GM21526 (cell line): ENCODE measurements around the gene NOL12.

Source experiments
- ATAC-seq: cut with Tn5 transposase; IDR thresholded peaks from one replicate; pipeline ENCODE4 v1.9.1; 2021; ENCODE audit warnings: moderate library complexity; ENCODE audit not compliant: unreplicated experiment, low FRiP score

The NOL12 gene

DNA sequence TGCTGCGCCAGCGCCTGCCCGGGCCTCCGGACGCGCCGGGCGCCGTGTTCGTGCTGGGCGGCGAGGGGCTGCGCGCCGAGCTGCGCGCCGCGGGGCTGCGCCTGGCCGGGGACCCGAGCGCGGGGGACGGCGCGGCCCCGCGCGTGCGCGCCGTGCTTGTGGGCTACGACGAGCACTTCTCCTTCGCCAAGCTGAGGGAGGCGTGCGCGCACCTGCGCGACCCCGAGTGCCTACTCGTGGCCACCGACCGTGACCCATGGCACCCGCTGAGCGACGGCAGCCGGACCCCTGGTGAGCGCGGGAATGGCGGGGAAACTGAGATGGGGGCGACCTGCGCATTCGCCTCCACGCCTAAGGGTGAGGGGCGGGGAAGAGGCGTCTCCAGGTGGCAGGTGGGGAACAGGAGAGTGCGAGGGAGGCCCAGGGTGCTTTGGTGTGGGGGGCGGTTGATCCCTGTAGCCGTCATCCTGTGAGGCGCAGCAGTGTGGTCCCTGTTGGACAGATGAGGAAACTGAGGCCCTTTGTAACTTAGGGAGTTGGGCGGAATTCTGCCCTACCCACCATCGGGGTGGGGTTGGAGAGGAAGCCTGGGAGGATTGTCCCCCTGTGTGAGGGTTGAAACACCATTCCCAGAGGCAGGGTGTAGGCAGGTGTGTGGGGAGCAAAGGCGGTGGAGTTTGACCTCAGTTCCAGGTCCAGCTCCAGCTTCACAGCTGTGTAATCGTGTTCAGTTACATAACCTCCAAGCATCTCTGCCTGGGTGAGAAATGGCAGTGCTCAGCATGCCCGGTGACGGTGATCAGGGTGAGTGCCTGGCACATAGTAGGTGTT is 26.9 kb upstream of the NOL12 start:
- peak; percentile 5 for ATAC-seq

DNA sequence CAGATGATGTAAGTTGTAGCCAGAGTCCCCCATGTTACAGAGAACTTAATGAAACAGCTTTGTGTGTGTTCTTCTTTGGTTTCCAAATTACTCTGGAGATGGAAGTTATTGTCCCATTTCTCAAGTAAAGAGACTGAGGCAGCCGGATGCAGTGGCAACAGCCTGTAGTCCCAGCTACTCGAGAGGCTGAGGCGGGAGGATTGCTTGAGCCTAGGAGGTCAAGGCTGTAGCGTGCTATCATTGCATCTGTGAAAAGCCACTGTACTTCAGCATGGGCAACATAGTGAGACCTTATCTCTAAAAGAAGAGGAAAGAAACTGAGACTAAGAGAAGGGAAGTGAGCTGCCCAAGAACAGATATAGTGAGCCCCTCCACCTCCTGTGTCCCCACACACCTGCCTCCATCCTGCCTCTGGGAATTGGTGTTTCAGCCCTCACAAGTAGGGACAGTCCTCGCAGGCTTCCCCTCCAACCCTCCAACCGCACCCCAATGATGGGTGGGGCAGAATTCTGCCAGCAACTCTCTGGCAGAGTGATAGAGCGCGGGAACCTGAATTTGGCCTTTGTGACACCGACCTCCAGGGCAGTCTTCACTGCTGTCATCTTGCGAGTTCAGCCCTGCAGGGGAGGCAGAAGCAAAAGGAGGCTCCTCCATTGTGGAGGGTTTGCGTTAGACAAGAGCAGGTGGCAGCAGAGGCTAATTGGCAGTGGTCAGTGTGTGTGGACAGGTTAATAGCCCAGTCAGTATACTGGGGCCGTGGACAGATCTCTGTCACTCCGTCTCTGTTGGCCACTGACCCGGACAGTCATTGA is 26.0 kb upstream of the NOL12 start:
- ATAC-seq: no peak

DNA sequence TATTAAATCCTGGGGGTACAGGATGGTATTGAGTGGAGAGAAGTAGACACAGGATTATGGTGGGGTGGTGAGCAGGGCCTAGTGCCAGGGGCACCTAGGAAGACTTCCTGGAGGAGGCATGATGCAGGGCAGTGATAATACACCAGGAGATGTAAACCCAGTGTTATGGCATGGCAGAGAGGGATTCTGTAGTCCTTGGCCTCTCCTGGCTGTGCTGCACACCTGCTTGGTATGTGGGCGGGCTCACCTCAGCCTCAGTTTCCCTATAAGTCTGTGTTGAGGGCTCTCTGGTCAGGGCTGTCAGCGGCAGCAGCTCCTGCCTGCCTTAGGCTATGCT is 25.5 kb upstream of the NOL12 start:
- ATAC-seq: no peak

DNA sequence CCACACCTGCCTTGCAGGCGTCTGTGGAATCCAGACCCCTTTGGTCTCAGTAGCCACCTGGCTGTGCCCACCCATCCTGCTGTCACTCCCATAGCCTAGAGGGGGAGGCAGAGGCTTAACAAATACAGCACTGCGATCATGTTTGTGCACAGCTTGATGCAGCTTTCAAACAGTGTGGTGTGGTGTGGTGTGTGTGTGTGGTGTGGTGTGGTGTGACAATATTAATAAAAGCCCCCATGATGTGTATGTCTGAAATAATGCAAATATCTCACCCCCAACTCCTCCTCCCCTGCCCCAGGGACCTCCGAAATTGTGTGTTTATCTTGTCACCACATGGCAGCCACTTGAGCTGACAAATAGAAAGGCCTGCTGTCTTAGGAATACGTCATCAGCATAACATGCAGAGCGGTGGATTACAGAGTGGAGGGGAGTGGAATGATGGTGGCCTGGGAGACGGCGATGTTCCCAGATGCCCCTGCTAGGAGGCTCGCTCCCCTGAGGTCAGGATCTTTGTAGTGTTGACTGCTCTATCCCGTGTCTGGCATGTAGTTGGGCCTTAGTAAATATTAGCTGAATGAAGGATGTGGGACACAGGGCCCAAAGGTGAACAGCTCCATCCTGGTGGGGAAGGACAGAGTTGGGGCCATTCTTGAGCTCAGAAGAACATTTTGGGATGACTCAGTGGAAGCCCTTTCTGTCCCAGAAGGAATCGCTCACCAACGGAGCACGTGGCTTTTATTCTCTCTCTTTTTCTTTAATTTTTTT is 24.8 kb upstream of the NOL12 start:
- ATAC-seq: no peak

DNA sequence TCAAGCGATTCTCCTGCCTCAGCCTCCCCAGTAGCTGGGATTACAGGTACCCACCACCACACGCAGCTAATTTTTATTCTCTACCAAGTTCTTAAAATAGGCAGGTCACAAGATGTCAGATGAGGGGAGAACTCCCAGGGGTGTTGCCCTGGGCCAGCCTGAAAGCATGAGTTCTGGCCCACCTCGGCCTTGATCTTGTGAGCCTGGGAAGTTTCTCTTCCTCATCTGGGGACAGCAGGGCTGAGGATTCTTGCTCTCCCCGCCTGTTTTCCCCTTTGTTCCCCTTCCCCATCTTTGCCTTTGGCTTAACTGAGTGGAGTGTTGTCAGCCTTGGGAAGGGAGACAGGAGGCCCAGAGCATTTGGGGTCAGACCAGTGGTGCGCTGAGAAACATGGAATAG is 24.1 kb upstream of the NOL12 start:
- no peak for ATAC-seq

DNA sequence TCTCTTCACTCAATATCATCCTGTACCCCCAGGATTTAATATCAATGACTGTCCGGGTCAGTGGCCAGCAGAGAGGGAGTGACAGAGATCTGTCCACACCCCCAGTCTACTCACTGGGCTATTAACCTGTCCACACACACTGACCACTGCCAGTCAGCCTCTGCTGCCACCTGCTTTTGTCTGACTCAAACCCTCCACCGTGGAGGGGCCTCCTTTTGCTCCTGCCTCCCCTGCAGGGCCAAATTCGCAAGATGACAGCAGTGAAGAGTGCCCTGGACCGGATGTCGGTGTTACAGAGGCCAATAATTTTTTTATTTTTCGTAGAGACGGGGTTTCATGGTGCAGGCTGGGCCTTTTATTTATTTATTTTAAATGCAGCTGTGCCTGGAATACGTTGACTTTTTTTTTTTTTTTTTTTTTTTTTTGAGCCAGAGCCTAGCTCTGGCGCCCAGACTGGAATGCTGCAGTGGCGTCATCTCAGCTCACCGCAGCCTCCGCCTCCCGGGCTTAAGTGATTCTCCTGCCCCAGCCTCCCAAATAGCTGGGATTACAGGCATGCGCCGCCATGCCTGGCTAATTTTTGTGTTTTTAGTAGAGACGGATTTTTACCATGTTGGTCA is 22.5 kb upstream of the NOL12 start:
- no peak for ATAC-seq

DNA sequence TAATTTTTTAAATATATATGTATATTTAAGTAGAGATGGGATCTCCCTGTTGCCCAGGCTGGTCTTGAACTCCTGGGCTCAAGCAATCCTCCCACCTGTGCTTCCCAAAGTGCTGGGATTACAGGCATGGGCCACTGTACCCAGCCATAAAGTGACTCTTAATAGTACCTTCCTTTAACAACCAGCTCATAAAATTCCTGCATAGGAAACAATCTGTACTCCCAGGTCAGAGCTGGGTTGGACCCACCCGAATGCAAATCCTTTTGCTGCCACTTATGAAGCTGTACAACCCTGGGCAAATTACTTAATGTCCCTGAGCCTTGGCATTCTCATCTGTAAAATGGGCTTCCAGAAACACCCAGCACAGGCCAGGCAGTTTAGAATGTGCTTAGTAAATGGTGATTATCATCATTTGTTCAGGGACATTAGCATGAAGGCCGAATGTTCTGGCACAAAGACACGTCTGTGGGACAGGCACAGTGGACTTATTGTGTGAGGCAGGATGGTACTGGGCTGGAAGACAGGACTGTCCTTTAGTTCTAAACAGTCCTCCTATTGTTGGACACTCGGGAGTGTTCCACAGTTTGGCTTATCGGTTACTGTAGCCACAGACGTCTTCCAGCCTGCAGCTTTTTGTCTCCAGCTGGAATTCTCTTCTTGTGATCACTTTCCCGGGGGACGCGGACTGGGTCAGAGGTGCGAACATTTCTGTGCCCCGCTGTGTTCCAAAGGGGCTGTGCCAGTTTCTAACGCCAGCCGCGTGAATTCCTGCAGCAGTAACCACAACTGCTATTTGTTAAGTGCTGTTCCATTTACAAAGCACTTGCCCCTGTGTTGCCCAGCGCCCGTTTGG is 21.7 kb upstream of the NOL12 start:
- ATAC-seq: no peak

DNA sequence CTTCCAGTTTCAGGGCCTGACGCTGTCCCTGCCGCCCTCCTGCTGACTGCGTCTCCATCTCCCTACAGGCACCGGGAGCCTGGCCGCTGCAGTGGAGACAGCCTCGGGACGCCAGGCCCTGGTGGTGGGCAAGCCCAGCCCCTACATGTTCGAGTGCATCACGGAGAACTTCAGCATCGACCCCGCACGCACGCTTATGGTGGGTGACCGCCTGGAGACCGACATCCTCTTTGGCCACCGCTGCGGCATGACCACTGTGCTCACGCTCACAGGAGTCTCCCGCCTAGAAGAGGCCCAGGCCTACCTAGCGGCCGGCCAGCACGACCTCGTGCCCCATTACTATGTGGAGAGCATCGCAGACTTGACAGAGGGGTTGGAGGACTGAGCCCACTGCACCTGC is 20.7 kb upstream of the NOL12 start:
- no peak for ATAC-seq

DNA sequence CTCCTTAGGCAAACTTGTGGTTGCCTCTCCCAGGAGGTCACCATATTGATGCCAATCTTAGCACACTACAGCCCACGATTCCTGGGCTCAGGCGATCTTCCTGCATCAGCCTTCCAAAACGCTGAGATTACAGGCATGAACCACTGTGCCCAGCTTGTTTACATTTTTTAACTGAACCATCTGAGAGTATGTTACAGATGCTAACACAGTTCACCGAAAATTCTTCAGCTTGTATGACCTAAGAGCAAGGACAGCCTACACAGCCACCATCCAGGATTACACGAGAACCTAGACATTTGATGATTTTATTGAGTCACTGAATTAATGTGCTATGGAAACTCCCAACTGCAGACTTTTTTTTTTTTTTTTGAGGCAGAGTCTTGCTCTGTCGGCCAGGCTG is 16.6 kb upstream of the NOL12 start:
- no peak for ATAC-seq

DNA sequence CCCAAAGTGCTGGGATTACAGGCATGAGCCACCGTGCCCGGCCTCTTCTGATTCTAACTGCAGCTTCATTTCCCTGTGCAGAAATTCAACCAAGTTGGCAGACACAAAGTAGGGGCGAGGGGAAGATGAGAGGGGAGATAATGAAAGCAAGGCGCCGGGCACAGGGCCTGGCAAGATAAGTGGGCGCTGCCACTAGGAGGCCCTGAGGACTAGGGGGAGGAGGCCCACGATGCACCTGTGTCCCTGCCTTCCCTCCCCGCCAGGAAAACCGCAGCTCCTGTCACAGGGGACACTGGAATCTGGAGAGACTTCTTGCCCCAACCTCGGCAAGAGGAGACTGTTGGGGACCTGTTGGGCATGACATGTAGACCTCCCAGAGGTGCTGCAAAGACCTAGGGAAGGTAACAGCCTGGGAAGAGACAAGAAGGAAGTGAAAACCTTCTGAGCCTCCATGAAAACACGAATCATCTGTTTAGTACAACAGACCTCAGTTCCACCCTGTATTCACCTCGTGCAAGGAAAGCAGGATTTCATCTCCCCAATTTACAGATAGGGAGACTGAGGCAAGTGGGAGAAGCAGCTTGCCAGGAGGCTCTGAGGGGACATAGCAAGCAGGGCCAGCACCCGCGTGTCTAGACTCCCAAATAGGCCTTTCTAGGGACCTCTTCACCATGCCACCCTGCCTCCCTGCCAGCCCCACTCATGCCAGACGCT is 13.8 kb upstream of the NOL12 start:
- ATAC-seq: no peak

DNA sequence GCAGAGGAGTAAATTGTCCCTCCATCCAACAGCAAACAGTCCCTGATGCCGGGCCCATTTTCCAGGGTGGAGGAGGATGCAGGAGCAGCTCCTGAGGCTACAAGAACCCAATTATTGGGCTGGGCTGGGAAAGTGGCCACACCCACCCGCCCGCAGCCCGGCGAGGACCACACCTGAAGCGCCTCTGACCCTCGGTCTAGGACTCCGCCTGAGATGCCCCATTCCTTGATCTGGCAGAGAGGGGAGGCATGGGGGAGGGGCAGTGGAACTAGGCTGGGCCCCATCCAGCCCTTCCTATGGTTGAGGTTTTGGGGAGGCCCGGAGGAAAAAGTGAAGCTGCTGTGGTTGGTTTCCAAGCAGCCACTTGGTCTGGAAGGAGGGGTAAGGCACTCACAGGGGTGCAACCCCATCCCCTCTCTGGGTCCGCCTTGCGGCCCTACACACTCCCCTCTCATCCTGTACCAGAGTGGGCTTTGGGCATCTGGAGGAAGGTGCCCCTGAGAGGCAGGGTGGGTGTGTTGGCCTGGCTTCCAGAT is 13.2 kb upstream of the NOL12 start:
- no peak for ATAC-seq

DNA sequence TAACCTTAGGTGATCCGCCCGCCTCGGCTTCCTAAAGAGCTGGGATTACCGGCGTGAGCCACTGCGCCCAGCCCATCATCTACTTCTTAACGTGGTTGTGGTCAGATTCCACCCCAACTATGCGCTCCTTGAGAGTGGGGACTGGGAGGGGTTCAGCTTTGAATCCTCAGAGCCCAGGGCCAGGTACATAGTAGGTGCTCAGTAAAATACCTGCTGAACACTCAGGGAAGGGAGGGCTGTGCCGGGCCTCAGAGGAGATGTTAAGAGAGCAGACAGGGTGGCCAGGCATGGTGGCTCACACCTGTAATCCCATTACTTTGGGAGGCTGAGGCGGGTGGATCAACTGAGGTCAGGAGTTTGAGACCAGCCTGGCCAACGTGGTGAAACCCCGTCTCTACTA is 11.9 kb upstream of the NOL12 start:
- no peak for ATAC-seq

DNA sequence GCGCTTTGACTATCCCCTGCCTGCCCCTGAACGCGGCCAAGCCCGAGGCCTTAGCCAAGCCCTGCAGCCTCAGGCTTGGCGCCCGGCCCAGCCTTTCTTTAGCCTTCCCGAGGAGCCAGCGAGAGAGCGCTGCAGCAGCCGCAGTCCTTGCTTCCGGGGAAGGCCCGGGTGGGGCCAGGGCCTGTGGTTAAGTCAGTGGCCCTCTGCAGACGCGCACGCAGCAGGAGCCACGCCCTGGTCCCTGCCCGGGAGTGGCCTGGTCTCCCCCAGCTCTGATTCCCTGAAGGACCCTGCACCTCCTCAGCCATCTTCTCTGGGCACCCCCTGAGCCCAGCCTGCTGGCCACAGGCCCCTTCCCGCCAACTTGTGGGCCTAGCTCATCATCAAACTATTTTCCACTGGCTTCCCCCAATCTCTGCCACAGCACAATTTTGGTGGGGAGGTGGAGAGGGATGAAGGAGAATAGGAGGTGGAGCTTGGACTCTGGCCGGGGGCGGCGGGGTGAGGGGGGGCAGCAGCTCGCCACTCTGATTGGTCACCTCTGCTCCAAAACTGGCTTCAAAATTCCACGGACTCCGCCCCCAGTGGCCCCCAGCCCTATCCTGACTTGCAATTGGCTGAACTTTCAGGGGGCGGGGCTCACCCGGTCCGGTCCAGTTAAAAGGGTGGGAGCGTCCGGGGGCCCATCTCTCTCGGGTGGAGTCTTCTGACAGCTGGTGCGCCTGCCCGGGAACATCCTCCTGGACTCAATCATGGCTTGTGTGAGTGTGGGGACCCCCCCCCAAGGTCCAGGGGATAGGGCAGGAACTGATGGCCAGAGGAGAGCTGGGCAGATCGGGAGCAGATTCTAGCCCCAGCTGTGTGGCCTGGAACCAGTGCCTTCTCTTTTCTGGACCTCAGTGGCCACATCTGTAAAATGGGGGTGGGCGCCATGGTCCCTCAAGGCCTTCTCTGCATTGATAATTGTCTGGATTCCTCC is 10.9 kb upstream of the NOL12 start, which contains the start of gene LGALS1:
LGALS1 (plus strand) TSS at position 686 of the 979 bp plus-strand sequence; CDS start at position 753, 67 bp downstream.
- ATAC-seq: peak; percentile 36

DNA sequence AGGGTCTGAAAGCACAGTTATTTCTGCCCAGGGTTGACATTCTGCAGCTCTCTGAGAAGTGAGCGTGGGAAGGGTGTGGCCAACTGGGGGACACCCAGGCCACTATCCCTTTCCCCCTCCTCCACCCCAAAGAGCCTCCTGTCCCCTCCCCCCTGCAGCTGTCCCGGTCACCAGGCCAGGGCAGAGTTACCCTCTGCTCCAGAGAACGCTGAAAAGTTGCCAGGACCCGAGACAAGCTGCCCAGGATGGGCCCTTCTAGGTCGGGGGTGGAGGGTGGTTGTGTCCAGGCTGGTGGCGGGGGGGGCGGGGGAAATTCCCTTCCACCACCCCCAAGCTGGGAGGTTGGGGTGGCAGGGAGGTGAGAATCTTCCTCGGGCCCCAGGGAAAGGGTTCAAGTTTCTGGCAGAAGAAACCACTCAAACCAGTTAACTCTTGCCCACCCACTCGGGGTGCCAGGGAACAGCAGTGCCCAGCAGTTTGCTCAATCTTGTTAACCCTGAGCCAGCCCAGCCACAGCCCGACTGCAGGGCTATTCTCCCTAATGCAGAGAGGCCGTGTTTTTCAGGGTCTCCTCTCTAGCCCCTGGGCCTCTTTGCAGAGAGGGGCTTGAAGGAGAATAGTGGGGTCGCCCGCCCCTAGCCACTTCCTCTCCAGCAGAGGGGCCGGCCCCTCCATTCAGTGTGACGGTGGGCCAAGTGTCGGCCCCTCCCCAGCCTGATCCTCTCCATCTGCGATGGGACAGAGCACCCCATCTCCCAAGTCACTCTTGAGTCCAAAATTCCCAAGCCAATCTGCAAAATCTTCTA is 10.0 kb upstream of the NOL12 start:
- ATAC-seq: no peak

DNA sequence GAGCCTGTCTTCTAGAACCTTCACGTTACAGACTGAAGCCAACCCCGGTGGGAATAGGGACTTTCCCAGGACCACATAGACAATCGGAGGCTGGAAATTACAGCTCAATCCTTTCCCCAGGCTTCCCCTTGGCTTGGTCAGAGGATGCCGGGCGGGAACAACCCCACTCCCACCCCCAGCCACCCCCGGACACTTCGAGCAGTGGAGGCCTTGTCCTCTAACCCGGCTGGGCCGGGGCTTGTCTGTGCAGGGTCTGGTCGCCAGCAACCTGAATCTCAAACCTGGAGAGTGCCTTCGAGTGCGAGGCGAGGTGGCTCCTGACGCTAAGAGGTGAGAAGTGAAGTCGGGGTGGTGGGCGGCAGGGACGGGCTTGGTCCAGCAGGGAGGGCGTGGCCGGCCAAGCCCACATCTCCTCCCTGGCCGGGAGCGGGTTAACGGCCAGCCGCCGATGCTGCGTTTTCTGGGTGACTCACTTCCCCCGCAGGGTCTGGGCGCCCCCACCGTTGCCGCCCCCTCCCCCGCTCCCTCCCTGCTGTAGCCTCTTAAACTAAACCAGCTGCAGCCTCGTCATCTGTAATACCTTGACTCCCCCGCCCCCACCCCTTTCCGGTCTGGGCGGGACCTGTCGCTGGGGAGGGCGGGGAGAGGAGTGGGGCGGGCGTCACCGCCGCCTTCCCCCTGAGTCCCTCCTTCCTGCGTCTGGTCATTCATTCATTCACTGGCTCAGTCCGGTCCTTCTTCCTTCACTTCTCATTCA is 9.2 kb upstream of the NOL12 start:
- ATAC-seq: no peak

DNA sequence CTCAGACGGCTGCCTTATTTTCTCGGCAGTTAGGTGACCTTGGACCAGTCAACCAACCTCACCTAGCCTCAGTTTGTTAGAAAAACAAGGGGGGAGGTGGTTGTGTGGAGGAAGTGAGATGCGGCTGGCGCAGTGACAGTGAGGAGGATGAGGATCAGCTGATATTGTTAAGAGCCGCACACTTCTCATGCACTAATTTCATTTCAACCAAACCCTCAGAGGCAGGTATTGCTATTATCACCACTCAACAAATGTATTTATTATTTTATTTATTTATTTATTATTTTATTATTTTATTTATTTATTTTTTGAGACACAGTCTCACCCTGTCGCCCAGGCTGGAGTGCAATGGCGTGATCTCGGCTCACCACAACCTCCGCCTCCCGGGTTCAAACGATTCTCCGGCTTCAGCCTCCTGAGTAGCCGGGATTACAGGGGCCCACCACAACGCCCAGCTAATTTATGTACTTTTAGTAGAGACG is 8.6 kb upstream of the NOL12 start:
- no peak for ATAC-seq
